Uterus (tissue), 4 donors: ENCODE data around the gene NLRP12. TPM values are rescaled to one million over a fixed set of nuclear protein-coding genes. Genes with fewer than 3 reads are reported as not detected.
"Not testable (repeated sequence)": the region's sequence is repeated elsewhere in the genome, so short reads cannot be mapped to it uniquely, and the experiment has no call there.

ENCODE experiments used
- DNase-seq, 2 donors: peaks; one replicate each; pipeline ENCODE4 v3.0.0-alpha.2; 2019 to 2020
- H3K27ac ChIP-seq, 2 donors: fragments of 200-600 bp; sonication (generic); 1 replicate in 1 of 2; 2 replicates in 1 of 2; pipeline ENCODE4 v1.5.1; 2016 to 2018
- H3K27me3 ChIP-seq, 2 donors: fragments of 200-600 bp; sonication (generic); one replicate each; pipeline ENCODE4 v1.5.1; 2018 to 2019; ENCODE audit warnings: control low read depth in 1 of 2
- H3K36me3 ChIP-seq, 2 donors: fragments of 200-600 bp; sonication (generic); one replicate each; pipeline ENCODE4 v1.5.1; 2019; ENCODE audit warnings: control low read depth in 1 of 2
- H3K4me1 ChIP-seq, 2 donors: fragments of 200-600 bp; sonication (generic); one replicate each; pipeline ENCODE4 v1.5.1; 2018 to 2019; ENCODE audit warnings: control low read depth in 1 of 2
- H3K4me3 ChIP-seq, 2 donors: fragments of 200-600 bp; sonication (generic); 1 replicate in 1 of 2; 2 replicates in 1 of 2; pipeline ENCODE4 v1.5.1; 2018 to 2019; ENCODE audit warnings: mild to moderate bottlenecking in 1 of 2
- H3K9me3 ChIP-seq, 2 donors: fragments of 200-600 bp; sonication (generic); one replicate each; pipeline ENCODE4 v1.5.1; 2019; ENCODE audit warnings: control low read depth in 1 of 2
- POLR2A ChIP-seq, 2 donors: fragments of 450-650 bp; IDR thresholded peaks; one replicate each; pipeline ENCODE4 v1.6.1; 2016; ENCODE audit warnings: antibody characterized with exemption in 2 of 2, mild to moderate bottlenecking in 1 of 2, moderate library complexity in 1 of 2
- intact Hi-C: fragments of 100-400 bp; cut with DNase I; formaldehyde crosslinking; loops from one replicate; pipeline ENCODE4 v1.15.1; 2023; ENCODE audit warnings: low total_unique reads
- total RNA-seq, 4 donors: library from RNA; depleted of rRNA in 3 of 4; stranded (reverse); fragments of >200 nt in 3 of 4; gene quantifications; one replicate each; pipeline versions ENCODE4 v1.1.0 to v1.2.4, GENCODE V29; 2014 to 2023
- TF ChIP-seq, protein P1 (sequence below), 4 experiments: fragments of 200-600 bp in 2 of 4; fragments of 450-650 bp in 2 of 4; sonication (generic) in 2 of 4; IDR thresholded peaks; one replicate each; pipeline ENCODE4 v1.5.1; 2016 to 2019; ENCODE audit warnings: antibody characterized with exemption in 4 of 4, mild to moderate bottlenecking in 2 of 4, moderate library complexity in 1 of 4
- donor health status: DM: yes; HTN: yes; CAD: no.

The NLRP12 gene
- total RNA-seq, 4 donors from 2014 or later: 0.34 to 0.90 (median 0.59) TPM; not detected in 1

GRCh38 chr19:53847555-53847954 is 23.4 kb upstream of the NLRP12 start:
- Histone ChIP-seq H3K4me3 (no peak overlapping the region), H3K9me3 (no peaks in the 10 kb centered on the region), H3K4me1 (no peaks in the 10 kb centered on the region), H3K36me3 (no peaks in the 10 kb centered on the region), H3K27ac (no peak overlapping the region), H3K27me3 (no peaks in the 10 kb centered on the region)
- TF ChIP-seq, protein P1, sequence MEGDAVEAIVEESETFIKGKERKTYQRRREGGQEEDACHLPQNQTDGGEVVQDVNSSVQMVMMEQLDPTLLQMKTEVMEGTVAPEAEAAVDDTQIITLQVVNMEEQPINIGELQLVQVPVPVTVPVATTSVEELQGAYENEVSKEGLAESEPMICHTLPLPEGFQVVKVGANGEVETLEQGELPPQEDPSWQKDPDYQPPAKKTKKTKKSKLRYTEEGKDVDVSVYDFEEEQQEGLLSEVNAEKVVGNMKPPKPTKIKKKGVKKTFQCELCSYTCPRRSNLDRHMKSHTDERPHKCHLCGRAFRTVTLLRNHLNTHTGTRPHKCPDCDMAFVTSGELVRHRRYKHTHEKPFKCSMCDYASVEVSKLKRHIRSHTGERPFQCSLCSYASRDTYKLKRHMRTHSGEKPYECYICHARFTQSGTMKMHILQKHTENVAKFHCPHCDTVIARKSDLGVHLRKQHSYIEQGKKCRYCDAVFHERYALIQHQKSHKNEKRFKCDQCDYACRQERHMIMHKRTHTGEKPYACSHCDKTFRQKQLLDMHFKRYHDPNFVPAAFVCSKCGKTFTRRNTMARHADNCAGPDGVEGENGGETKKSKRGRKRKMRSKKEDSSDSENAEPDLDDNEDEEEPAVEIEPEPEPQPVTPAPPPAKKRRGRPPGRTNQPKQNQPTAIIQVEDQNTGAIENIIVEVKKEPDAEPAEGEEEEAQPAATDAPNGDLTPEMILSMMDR (IDR thresholded peaks at IDR 0.05): no peak
- no peak for TF ChIP-seq POLR2A (IDR thresholded peaks at IDR 0.05)
- DNase-seq: no peak
- intact Hi-C loops: no loop called here

- no peaks in the 10 kb centered on the region for H3K36me3 ChIP-seq
- no peaks in the 10 kb centered on the region for H3K27me3 ChIP-seq
- no peak overlapping the region for H3K4me3 ChIP-seq
- TF ChIP-seq, protein P1 (IDR thresholded peaks at IDR 0.05): no peak
- TF ChIP-seq POLR2A (IDR thresholded peaks at IDR 0.05): no peak
- no peak overlapping the region for H3K27ac ChIP-seq
- H3K9me3 ChIP-seq: no peaks in the 10 kb centered on the region
- no peak for DNase-seq
- intact Hi-C loops: no loop called here
- no peaks in the 10 kb centered on the region for H3K4me1 ChIP-seq
Measured at GRCh38 chr19:53844849-53845246, 20.7 kb upstream of the NLRP12 start.

DNA sequence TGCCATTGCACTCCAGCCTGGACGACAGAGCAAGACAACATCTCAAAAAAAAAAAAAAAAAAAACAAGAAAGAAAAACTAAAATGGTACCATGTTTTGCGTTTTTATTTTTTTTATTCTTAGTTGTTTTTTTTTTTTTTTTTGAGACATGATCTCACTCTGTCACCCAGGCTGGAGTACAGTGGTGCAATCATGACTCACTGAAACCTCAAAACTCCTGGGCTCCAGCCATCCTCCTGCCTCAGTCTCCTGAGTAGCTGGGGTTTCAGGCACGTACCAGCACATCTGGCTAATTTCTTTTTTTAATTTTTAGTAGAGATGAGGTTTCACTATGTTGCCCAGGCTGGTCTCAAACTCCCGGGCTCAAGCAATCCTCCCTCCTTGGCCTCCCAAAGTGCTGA is 16.8 kb upstream of the NLRP12 start:
- H3K36me3 ChIP-seq, H3K4me1 ChIP-seq, DNase-seq, H3K9me3 ChIP-seq, H3K27me3 ChIP-seq, H3K4me3 ChIP-seq, intact Hi-C loops, H3K27ac ChIP-seq: not testable (repeated sequence)

DNA sequence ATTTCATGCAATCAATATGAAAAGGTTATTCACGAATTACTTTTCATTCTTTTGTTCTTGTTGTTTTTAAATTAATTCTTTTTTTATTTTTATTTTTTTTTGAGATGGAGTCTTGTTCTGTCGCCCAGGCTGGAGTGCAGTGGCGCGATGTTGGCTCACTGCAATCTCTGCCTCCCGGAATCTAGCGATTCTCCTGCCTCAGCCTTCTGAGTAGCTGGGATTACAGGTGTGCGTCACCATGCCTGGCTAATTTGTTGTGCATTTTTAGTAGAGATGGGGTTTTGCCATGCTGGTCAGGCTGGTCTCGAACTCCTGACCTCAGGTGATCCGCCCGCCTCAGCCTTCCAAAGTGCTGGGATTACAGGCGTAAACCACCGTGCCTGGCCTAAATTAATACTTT is 16.1 kb upstream of the NLRP12 start:
- H3K27ac ChIP-seq, H3K36me3 ChIP-seq, DNase-seq, H3K27me3 ChIP-seq, H3K4me3 ChIP-seq, intact Hi-C loops, H3K4me1 ChIP-seq, H3K9me3 ChIP-seq: not testable (repeated sequence)

GRCh38 chr19:53838446-53838845 is 14.3 kb upstream of the NLRP12 start:
- DNase-seq, intact Hi-C loops, H3K4me3 ChIP-seq, H3K4me1 ChIP-seq, H3K27me3 ChIP-seq, H3K9me3 ChIP-seq, H3K36me3 ChIP-seq, H3K27ac ChIP-seq: not testable (repeated sequence)

DNA sequence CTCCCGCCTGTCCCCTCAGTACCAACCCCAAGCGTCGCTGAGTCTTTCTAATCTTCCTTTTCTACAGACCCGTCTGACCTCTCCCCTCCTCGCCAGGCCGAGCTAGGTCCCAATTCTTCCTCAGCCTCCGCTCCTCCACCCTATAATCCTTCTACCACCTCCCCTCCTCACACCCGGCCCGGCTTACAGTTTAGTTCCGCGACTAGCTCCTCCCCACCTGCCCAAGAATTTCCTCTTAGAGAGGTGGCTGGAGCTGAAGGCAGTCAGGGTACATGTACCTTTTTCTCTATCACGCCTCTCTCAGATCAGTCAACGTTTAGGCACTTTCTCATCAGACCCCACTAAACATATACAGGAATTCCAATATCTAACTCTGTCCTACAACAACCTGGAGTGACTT is 8.7 kb upstream of the NLRP12 start:
- H3K27ac ChIP-seq, H3K36me3 ChIP-seq, DNase-seq, intact Hi-C loops, H3K4me1 ChIP-seq, H3K4me3 ChIP-seq, H3K27me3 ChIP-seq, H3K9me3 ChIP-seq: not testable (repeated sequence)

DNA sequence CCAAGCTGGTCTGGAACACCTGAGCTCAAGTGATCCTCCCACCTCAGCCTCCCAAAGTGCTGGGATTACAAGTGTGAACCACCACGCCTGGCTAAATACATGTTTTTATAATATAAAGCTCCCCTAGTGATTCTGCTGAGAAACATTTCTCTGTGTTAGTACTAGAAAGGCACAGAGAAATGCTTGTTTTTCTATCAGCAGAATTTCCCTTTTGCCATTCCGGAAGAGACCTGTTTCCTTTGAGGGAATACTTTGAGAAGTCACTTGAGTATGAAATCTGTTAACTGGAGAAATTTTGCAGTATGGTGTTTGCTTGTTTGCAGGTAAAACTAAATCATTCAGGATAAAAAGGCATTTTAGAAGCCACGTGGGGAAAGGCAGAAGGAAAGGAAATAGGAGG is 4.4 kb upstream of the NLRP12 start:
- H3K4me1 ChIP-seq: no peaks in the 10 kb centered on the region
- H3K36me3 ChIP-seq: no peaks in the 10 kb centered on the region
- no peak for TF ChIP-seq POLR2A (IDR thresholded peaks at IDR 0.05)
- TF ChIP-seq, protein P1 (IDR thresholded peaks at IDR 0.05): no peak
- intact Hi-C loops: no loop called here
- no peaks in the 10 kb centered on the region for H3K27me3 ChIP-seq
- H3K9me3 ChIP-seq: no peaks in the 10 kb centered on the region
- no peak overlapping the region for H3K4me3 ChIP-seq
- no peak for DNase-seq
- H3K27ac ChIP-seq: no peak overlapping the region
